ENCODE data around the gene SLC30A10. TPM values are rescaled to one million over a fixed set of nuclear protein-coding genes. Genes with fewer than 3 reads are reported as not detected.

Gene SLC30A10
- 0.25 TPM for total RNA-seq

DNA sequence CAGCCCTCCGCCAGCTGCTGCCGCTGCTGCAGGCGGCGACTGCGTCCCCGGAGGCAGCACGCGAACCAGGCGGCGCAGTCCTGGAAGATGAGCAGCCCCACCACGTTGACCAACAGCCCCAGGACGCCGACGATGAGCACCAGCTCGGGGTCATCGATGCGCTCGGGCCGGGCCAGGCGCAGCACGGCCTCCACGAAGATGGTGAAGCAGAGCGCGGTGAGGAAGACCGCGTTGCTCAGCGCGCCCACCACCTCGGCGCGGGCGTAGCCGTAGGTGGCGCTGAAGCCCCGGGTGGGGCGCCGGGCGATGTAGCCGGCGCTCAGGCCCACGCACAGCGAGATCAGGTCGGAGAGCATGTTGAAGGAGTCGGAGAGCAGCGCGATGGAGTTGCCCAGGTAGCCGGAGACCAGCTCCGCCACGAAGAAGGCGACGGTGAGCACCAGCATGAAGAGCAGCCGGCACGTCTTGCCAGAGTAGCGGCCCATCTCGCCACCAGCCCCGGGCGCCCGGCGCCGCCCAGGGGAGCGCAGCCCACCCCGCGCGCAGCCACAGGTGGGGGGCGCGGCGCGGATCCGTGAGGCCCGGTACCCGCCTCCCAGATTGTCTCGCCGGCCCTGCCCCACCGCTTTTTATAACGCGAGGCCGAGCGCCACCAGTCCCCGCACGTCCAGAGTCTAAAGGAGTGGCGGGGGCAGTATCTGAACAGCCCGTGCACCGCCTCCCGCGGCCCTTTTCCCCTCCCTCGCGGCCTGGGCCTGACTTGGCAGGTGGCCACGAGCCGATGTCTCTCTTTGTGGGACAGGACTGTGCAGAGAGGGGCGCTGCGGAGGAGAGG is at the start of gene SLC30A10:
Gene SLC30A10 (minus strand): TSS at position 602 of the 835 bp plus-strand sequence. CDS start 117 bp downstream, at position 485.
- no peaks in the 10 kb centered on the region for H3K27me3 ChIP-seq
- no peak within 1 kb of the TSS for H3K27ac ChIP-seq
- H3K9me3 ChIP-seq = no peaks in the 10 kb centered on the region
- H3K4me3 ChIP-seq = peak within 1 kb of the TSS; percentile 35 to 51
- DNase-seq (ENCODE audit: extremely low spot score in 2 of 2) = no peak
- H3K36me3 ChIP-seq = no peaks in the 10 kb centered on the region
- TF ChIP-seq POLR2AphosphoS5 (IDR thresholded peaks at IDR 0.05; ENCODE audit: insufficient read depth in 1 of 2, low read depth in 1 of 2) (no peak), POLR2A (IDR thresholded peaks at IDR 0.05) (no peak)
- TF ChIP-seq, protein P1, sequence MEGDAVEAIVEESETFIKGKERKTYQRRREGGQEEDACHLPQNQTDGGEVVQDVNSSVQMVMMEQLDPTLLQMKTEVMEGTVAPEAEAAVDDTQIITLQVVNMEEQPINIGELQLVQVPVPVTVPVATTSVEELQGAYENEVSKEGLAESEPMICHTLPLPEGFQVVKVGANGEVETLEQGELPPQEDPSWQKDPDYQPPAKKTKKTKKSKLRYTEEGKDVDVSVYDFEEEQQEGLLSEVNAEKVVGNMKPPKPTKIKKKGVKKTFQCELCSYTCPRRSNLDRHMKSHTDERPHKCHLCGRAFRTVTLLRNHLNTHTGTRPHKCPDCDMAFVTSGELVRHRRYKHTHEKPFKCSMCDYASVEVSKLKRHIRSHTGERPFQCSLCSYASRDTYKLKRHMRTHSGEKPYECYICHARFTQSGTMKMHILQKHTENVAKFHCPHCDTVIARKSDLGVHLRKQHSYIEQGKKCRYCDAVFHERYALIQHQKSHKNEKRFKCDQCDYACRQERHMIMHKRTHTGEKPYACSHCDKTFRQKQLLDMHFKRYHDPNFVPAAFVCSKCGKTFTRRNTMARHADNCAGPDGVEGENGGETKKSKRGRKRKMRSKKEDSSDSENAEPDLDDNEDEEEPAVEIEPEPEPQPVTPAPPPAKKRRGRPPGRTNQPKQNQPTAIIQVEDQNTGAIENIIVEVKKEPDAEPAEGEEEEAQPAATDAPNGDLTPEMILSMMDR (IDR thresholded peaks at IDR 0.05) = no peak
- intact Hi-C loops (cut with DNase I) = no loop called here
- H3K4me1 ChIP-seq = peaks cover 8% of the 10 kb centered on the region

- Histone ChIP-seq H3K27me3 (no peaks in the 10 kb centered on the region), H3K4me3 (no peak overlapping the region), H3K36me3 (peaks cover 7 to 50% of the 10 kb centered on the region in 2 donors), H3K27ac (no peak overlapping the region), H3K9me3 (no peaks in the 10 kb centered on the region), H3K4me1 (no peaks in the 10 kb centered on the region)
- intact Hi-C loops (cut with DNase I) = no loop called here
- DNase-seq (ENCODE audit: extremely low spot score in 2 of 2) = no peak
- TF ChIP-seq POLR2A (IDR thresholded peaks at IDR 0.05) (no peak), POLR2AphosphoS5 (IDR thresholded peaks at IDR 0.05; ENCODE audit: insufficient read depth in 1 of 2, low read depth in 1 of 2) (no peak)
- TF ChIP-seq, protein P1 (IDR thresholded peaks at IDR 0.05) = no peak
Measured at GRCh38 chr1:219973213-219973612, 44.9 kb upstream of the SLC30A10 start.

GRCh38 chr1:219967361-219967760 is 39.0 kb upstream of the SLC30A10 start:
- Histone ChIP-seq H3K36me3 (peaks cover 2 to 35% of the 10 kb centered on the region in 2 donors), H3K9me3 (no peaks in the 10 kb centered on the region), H3K27me3 (no peaks in the 10 kb centered on the region), H3K4me1 (no peaks in the 10 kb centered on the region), H3K27ac (no peak overlapping the region), H3K4me3 (no peak overlapping the region)
- DNase-seq (ENCODE audit: extremely low spot score in 2 of 2) = no peak
- intact Hi-C loops (cut with DNase I) = no loop called here
- TF ChIP-seq, protein P1 (IDR thresholded peaks at IDR 0.05) = no peak
- TF ChIP-seq POLR2AphosphoS5 (IDR thresholded peaks at IDR 0.05; ENCODE audit: insufficient read depth in 1 of 2, low read depth in 1 of 2) (no peak), POLR2A (IDR thresholded peaks at IDR 0.05) (no peak)

DNA sequence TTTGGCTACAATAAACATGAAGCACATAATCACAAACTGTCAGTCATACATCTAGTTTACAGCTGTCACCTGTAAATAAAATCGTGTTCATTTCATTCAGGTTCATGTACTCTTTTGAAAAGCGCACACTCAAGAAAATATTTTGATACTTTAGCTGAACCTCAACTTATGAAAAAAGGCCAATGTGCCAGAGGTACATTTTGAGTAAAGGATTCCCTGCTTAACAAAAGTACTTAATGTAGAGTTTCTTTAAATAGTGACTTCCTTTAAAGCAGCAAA is 37.7 kb upstream of the SLC30A10 start:
- H3K27ac ChIP-seq = no peak overlapping the region
- H3K36me3 ChIP-seq = peaks cover 2 to 29% of the 10 kb centered on the region in 2 donors
- H3K4me1 ChIP-seq = no peaks in the 10 kb centered on the region
- no peaks in the 10 kb centered on the region for H3K9me3 ChIP-seq
- TF ChIP-seq POLR2A (IDR thresholded peaks at IDR 0.05) (no peak), POLR2AphosphoS5 (IDR thresholded peaks at IDR 0.05; ENCODE audit: insufficient read depth in 1 of 2, low read depth in 1 of 2) (no peak)
- TF ChIP-seq, protein P1 (IDR thresholded peaks at IDR 0.05) = no peak
- H3K27me3 ChIP-seq = no peaks in the 10 kb centered on the region
- intact Hi-C loops (cut with DNase I) = no loop called here
- no peak overlapping the region for H3K4me3 ChIP-seq
- DNase-seq (ENCODE audit: extremely low spot score in 2 of 2) = no peak
